Measurements from ENCODE around the gene DMBT1.

- TF ChIP-seq, protein P1, sequence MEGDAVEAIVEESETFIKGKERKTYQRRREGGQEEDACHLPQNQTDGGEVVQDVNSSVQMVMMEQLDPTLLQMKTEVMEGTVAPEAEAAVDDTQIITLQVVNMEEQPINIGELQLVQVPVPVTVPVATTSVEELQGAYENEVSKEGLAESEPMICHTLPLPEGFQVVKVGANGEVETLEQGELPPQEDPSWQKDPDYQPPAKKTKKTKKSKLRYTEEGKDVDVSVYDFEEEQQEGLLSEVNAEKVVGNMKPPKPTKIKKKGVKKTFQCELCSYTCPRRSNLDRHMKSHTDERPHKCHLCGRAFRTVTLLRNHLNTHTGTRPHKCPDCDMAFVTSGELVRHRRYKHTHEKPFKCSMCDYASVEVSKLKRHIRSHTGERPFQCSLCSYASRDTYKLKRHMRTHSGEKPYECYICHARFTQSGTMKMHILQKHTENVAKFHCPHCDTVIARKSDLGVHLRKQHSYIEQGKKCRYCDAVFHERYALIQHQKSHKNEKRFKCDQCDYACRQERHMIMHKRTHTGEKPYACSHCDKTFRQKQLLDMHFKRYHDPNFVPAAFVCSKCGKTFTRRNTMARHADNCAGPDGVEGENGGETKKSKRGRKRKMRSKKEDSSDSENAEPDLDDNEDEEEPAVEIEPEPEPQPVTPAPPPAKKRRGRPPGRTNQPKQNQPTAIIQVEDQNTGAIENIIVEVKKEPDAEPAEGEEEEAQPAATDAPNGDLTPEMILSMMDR (IDR thresholded peaks at IDR 0.05), result no peak
- TF ChIP-seq POLR2A (IDR thresholded peaks at IDR 0.05) (no peak), EP300 (IDR thresholded peaks at IDR 0.05) (no peak), POLR2AphosphoS5 (IDR thresholded peaks at IDR 0.05) (no peak)
These were observed 19.0 kb upstream of the DMBT1 start for GRCh38 chr10:122541541-122542002.
